ENCODE results near the gene ATXN7L2. TPM values are rescaled to one million over a fixed set of nuclear protein-coding genes. Genes with fewer than 3 reads are reported as not detected.

ATXN7L2 gene
- total RNA-seq, 2 donors from 2014 or later = 5.1 to 6.1 TPM

GRCh38 chr1:109484519-109484975 is 842 bp downstream of the ATXN7L2 start:
- DNase-seq = no peak
- Histone ChIP-seq H3K27me3 (ENCODE audit: control insufficient read depth, insufficient read depth, low read length, poor library complexity, severe bottlenecking) (peaks cover 13% of the 10 kb centered on the region), H3K9ac (ENCODE audit: extremely low read depth, low read length, poor library complexity, severe bottlenecking) (peak overlapping the region; percentile 94), H3K36me3 (ENCODE audit: control insufficient read depth, insufficient read depth, low read length) (no peaks in the 10 kb centered on the region), H3K4me3 (ENCODE audit: low read length) (peak overlapping the region; percentile 82), H3K27ac (ENCODE audit: low read depth, low read length) (no peak overlapping the region), H3K4me1 (ENCODE audit: control insufficient read depth, insufficient read depth, low read length) (peaks cover 6% of the 10 kb centered on the region), H3K9me3 (ENCODE audit: control insufficient read depth, low read length) (no peaks in the 10 kb centered on the region)
- WGBS, 2 experiments (ENCODE audit: insufficient coverage in 1 of 2, insufficient read length in 1 of 2) = 19% methylated on average over 7 to 15 of the region's 15 CpGs
- Mint-ChIP-seq H3K4me3 (peak overlapping the region; percentile 81), H3K4me1 (peaks cover 26% of the 10 kb centered on the region), H3K9me3 (no peaks in the 10 kb centered on the region), H3K27ac (peak overlapping the region; percentile 91), H3K27me3 (ENCODE audit: insufficient read depth) (peaks cover 8% of the 10 kb centered on the region), H3K36me3 (ENCODE audit: low read depth) (peaks cover 4% of the 10 kb centered on the region)
- TF ChIP-seq CTCF (conservative IDR thresholded peaks at IDR 0.05) = no peak

GRCh38 chr1:109485001-109485400 is 1.3 kb downstream of the ATXN7L2 start:
- H3K27me3 ChIP-seq (ENCODE audit: control insufficient read depth, insufficient read depth, low read length, poor library complexity, severe bottlenecking) = peaks cover 13% of the 10 kb centered on the region
- Mint-ChIP-seq H3K4me1 (peaks cover 26% of the 10 kb centered on the region), H3K36me3 (ENCODE audit: low read depth) (peaks cover 4% of the 10 kb centered on the region), H3K27me3 (ENCODE audit: insufficient read depth) (peaks cover 7% of the 10 kb centered on the region), H3K27ac (no peak overlapping the region), H3K4me3 (peak overlapping the region; percentile 81), H3K9me3 (no peaks in the 10 kb centered on the region)
- H3K36me3 ChIP-seq (ENCODE audit: control insufficient read depth, insufficient read depth, low read length) = no peaks in the 10 kb centered on the region
- no peaks in the 10 kb centered on the region for H3K9me3 ChIP-seq (ENCODE audit: control insufficient read depth, low read length)
- peaks cover 6% of the 10 kb centered on the region for H3K4me1 ChIP-seq (ENCODE audit: control insufficient read depth, insufficient read depth, low read length)
- WGBS, 2 experiments (ENCODE audit: insufficient coverage in 1 of 2, insufficient read length in 1 of 2) = 28 to 40% methylated on average over 1 to 3 of the region's 3 CpGs
- no peak overlapping the region for H3K27ac ChIP-seq (ENCODE audit: low read depth, low read length)
- no peak overlapping the region for H3K9ac ChIP-seq (ENCODE audit: extremely low read depth, low read length, poor library complexity, severe bottlenecking)
- TF ChIP-seq CTCF (conservative IDR thresholded peaks at IDR 0.05) = no peak
- no peak for DNase-seq
- peak overlapping the region; percentile 82 for H3K4me3 ChIP-seq (ENCODE audit: low read length)

- H3K4me3 Mint-ChIP-seq = no peak overlapping the region
- peaks cover 4% of the 10 kb centered on the region for H3K27me3 Mint-ChIP-seq (ENCODE audit: insufficient read depth)
- Histone ChIP-seq H3K36me3 (ENCODE audit: control insufficient read depth, insufficient read depth, low read length) (peaks cover 13% of the 10 kb centered on the region), H3K9ac (ENCODE audit: extremely low read depth, low read length, poor library complexity, severe bottlenecking) (no peak overlapping the region), H3K9me3 (ENCODE audit: control insufficient read depth, low read length) (no peaks in the 10 kb centered on the region), H3K27ac (ENCODE audit: low read depth, low read length) (no peak overlapping the region), H3K4me3 (ENCODE audit: low read length) (no peak overlapping the region), H3K27me3 (ENCODE audit: control insufficient read depth, insufficient read depth, low read length, poor library complexity, severe bottlenecking) (peaks cover 3% of the 10 kb centered on the region), H3K4me1 (ENCODE audit: control insufficient read depth, insufficient read depth, low read length) (peaks cover 6% of the 10 kb centered on the region)
- WGBS, 2 experiments (ENCODE audit: insufficient coverage in 1 of 2, insufficient read length in 1 of 2) = 80% methylated on average over 1 to 5 of the region's 5 CpGs
- peaks cover 4% of the 10 kb centered on the region for H3K36me3 Mint-ChIP-seq (ENCODE audit: low read depth)
- H3K27ac Mint-ChIP-seq = no peak overlapping the region
- no peak for DNase-seq
- no peak for TF ChIP-seq CTCF (conservative IDR thresholded peaks at IDR 0.05)
- no peaks in the 10 kb centered on the region for H3K9me3 Mint-ChIP-seq
- H3K4me1 Mint-ChIP-seq = peaks cover 22% of the 10 kb centered on the region
Observed at GRCh38 chr1:109487261-109487660, 3.6 kb downstream of the ATXN7L2 start.

Measured in endodermal cell (in vitro differentiated cells).